NCI-H2227 (cell line): Measurements from ENCODE around the gene SLC35G4.
A peak's percentile ranks its signal among the peaks of the same experiment; 100 is the strongest.
"Not testable (repeated sequence)": the region's sequence is repeated elsewhere in the genome, so short reads cannot be mapped to it uniquely, and the experiment has no call there.

ENCODE experiments used
- DNase-seq: peaks from one replicate; lab custom pipeline; 2025; ENCODE audit not compliant: unreplicated experiment; lab: John Stamatoyannopoulos, UW

Gene SLC35G4

GRCh38 chr18:11613611-11614010 lies 4.2 kb downstream of the SLC35G4 start:
- not testable (repeated sequence) for DNase-seq

GRCh38 chr18:11614042-11614441 lies 4.6 kb downstream of the SLC35G4 start:
- DNase-seq, result not testable (repeated sequence)

GRCh38 chr18:11614981-11615380 lies 5.6 kb downstream of the SLC35G4 start:
- DNase-seq, result not testable (repeated sequence)

DNA sequence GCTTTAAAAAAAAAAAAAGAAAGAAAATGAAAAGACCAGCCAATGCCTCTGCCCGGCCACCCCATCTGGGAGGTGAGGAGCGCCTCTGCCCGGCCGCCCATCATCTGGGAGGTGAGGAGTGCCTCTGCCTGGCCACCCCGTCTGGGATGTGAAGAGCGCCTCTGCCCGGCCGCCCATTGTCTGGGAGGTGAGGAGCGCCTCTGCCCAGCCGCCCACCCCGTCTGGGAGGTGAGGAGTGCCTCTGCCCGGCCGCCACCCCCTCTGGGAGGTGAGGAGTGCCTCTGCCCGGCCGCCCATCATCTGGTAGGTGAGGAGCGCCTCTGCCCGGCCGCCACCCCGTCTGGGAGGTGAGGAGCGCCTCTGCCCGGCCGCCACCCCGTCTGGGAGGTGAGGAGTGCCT lies 37.9 kb downstream of the SLC35G4 start:
- DNase-seq, result not testable (repeated sequence)

- DNase-seq, result not testable (repeated sequence)
These were observed 38.4 kb downstream of the SLC35G4 start for GRCh38 chr18:11647804-11648203.

- no peak for DNase-seq
These were observed 40.4 kb downstream of the SLC35G4 start for GRCh38 chr18:11649839-11650238.

DNA sequence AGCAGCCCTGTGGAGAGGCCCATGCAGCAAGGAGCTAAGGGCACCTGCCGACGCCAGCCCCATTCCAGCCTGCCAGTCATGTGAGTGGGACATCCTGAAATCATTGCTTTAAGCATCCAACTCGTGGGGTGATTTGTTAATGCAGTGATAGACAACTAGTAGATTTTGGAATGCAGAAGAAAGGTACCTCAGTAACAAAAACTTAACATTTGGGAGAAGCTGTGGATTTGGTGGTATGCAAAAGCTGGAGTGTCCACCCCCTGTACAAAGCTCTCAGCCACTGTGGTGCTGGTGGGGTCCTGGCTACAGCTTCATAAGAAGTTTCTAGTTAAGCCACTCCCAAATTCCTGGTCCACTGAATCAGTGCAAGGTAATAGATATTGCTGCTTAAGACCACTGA lies 42.5 kb downstream of the SLC35G4 start:
- no peak for DNase-seq

DNA sequence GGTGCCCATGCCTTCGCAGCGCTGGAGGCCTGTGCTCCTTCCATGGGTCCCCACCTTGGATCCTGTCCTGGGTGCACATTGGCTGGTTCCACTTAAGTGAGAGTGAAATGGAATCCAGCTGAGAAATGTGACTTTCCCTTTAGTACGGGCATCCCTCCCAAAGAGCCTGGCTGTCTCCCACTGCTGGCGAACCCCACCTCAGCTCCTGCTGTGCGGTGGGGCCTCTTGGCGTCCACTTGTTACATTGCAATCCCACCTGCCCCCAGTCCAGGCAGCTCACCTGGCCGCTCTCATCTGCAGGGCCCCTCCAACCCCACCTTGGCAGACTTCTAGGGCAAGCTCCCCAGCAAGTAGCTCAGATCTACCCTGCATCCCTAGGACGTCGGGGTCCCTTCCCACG lies 44.1 kb downstream of the SLC35G4 start:
- DNase-seq, result no peak

DNA sequence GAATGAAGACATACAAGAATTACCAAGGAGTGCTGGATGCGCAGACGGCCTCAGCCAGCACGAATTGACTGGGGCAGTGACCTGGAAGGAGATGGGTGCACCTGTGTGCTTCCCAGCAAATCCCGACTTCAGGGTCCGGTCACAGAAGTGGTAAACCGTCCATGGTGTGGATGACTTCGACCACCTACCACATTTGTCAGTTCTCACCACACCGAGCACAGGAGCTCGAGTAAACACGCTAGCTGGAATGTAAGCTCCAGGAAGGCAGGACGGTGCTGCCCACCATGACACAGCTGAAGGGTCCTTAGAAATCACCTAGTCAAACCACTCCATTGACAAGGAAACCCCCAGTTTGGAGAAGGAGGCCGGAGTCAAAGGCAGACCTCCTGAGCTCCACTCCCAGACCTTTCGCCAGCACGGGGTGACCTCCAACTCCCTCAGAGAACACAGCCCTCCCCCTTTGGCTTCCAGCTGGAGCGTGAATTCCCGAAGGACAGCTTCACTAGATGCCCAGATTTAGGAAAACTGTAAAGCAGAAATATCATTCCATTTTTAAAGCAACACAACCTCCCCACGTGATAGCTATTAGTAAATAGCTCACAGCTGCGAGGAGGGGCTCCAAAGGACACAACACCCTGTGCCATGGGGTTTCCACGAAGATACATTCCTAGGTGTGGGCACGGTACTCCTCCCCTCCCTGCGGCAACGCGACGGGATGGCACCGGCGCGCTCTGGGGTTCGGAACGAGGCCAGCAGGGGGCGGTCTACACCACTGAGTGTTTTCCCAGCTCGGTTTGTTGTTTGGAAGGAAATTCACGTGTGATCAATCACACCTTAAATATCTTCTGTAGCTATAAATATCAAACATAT lies 45.6 kb downstream of the SLC35G4 start:
- peak; percentile 77 for DNase-seq

- DNase-seq, result no peak
These were observed 46.2 kb downstream of the SLC35G4 start for GRCh38 chr18:11655606-11655932.

DNA sequence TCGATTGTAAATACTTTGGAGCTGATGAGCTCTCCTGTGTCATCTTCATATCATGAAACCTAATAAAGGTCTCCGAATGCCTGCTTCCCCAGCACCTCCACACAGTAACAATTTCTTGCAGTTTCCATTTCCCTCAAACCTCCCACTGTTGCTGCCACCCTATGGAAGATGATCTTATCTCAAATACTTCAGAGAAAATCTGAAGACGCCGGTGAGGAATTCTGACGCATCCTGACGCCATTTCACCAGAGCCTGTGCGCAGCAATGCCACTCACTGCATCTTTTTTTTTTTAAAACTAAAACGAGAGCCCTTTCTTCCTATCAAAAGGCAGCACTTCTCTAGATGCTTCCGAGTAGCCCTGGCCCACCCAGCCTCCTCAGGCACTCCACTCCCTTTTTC lies 47.8 kb downstream of the SLC35G4 start:
- DNase-seq, result no peak

DNA sequence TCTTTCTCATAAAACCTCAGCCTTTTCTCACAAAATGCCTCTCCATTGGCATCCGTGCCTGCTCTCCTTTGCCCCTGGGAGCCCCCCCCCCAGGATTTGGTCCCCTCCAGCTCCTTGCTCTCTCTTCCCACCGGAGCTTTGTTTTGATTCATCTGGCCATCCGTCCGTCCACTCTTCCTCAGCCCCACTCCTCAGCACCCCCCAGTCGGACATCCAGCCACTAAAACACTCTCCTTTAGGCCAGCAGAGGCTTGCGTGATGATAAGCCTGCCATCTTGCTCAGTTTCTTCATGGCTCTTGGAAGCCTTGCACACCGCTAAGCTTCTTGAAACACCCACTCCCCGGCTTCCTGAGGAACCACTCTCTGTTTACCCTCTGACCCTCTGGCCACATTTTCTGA lies 48.2 kb downstream of the SLC35G4 start:
- DNase-seq, result no peak

DNA sequence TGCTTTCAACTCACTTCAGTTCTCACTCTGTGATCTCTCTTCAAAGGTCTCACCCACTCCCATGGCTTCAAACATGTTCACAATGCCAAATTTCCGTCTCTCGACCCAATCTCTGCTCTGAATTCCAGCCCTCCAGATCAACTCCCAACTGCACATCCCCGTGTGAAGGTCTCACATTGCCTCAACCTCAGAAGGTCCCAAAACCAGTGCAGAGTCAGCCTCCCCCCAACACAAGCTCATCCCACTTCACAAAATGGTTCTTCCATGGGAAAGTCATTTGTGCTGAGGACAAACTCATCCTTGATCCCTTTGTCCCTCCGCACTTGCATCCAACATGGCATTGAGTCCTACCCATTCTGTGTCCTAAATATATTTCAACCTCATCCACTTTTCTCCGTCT lies 48.6 kb downstream of the SLC35G4 start:
- DNase-seq, result no peak

DNA sequence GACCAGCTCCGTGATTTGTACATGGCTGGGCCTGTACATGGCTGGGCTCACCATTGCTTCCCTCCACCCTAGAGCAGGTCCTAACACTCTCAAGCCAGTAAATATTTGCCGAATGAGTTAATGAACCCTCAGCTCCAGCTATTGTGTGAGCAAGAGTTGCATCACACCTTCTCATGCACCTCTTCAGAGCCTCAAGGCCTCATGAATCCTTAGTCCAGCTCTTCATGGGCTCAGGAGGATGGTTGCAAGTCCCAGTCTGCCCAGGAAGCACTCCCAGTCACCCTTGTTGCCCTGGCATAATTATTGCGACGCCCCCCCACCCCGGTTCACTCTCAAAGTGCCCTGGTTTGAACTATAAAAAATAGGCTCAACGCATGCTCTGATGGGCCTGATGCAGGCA lies 49.6 kb downstream of the SLC35G4 start:
- DNase-seq, result no peak
